Measurements from ENCODE around the gene AHSG. TPM values are rescaled to one million over a fixed set of nuclear protein-coding genes. Genes with fewer than 3 reads are reported as not detected.
"Not testable (repeated sequence)": the region's sequence is repeated elsewhere in the genome, so short reads cannot be mapped to it uniquely, and the experiment has no call there.

Gene AHSG
- total RNA-seq, 1 donor from 2014 or later, result not detected

DNA sequence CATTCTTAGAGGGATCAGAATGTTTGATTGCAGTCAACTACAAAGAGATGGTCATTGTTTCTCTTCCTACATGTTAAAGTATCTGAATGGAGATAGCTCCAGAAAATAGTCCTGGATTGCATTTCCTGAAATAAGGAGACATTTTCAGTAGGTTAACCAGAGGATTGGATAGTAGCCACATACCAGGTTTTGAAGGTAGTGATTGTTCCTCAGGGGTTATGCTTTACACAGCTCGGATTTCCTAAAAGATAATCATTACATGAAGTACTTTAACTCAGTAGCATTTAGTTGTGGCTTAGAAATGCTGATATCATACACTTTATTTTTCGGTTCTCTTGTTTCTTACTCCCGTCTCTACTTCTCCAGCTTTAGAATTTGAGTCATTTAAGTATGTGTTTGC, 32.1 kb upstream of the AHSG start:
- Mint-ChIP-seq H3K27me3 (ENCODE audit: unreplicated experiment) (no peaks in the 10 kb centered on the region), H3K27ac (ENCODE audit: unreplicated experiment) (no peak overlapping the region), H3K9me3 (ENCODE audit: unreplicated experiment) (no peaks in the 10 kb centered on the region), H3K4me3 (ENCODE audit: unreplicated experiment) (no peak overlapping the region), H3K4me1 (ENCODE audit: unreplicated experiment) (no peaks in the 10 kb centered on the region), H3K36me3 (ENCODE audit: unreplicated experiment) (peaks cover 59% of the 10 kb centered on the region)
- TF ChIP-seq, protein P1, sequence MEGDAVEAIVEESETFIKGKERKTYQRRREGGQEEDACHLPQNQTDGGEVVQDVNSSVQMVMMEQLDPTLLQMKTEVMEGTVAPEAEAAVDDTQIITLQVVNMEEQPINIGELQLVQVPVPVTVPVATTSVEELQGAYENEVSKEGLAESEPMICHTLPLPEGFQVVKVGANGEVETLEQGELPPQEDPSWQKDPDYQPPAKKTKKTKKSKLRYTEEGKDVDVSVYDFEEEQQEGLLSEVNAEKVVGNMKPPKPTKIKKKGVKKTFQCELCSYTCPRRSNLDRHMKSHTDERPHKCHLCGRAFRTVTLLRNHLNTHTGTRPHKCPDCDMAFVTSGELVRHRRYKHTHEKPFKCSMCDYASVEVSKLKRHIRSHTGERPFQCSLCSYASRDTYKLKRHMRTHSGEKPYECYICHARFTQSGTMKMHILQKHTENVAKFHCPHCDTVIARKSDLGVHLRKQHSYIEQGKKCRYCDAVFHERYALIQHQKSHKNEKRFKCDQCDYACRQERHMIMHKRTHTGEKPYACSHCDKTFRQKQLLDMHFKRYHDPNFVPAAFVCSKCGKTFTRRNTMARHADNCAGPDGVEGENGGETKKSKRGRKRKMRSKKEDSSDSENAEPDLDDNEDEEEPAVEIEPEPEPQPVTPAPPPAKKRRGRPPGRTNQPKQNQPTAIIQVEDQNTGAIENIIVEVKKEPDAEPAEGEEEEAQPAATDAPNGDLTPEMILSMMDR (IDR thresholded peaks at IDR 0.05), result no peak
- no peak for DNase-seq (ENCODE audit: extremely low spot score, unreplicated experiment)

DNA sequence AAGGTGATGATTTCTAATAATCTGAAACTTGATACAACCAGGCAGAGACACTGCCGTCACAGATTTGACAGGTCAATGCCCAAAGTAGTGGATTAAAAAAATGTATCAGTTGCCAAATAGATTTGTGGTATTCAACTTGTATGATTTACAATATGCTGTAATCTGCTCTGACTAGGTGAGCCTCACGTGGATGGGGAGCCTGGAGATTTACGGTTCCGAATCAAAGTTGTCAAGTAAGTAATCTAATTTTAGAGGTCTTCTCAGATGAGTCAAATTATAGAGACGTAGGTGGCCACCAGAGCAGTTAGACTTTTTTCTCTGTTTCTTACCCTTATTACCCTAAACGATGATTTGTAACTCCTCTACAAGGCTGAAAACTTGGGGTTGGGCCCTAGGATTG, 30.3 kb upstream of the AHSG start:
- H3K4me3 Mint-ChIP-seq (ENCODE audit: unreplicated experiment), result no peak overlapping the region
- no peak for DNase-seq (ENCODE audit: extremely low spot score, unreplicated experiment)
- no peaks in the 10 kb centered on the region for H3K27me3 Mint-ChIP-seq (ENCODE audit: unreplicated experiment)
- no peaks in the 10 kb centered on the region for H3K4me1 Mint-ChIP-seq (ENCODE audit: unreplicated experiment)
- no peaks in the 10 kb centered on the region for H3K9me3 Mint-ChIP-seq (ENCODE audit: unreplicated experiment)
- no peak overlapping the region for H3K27ac Mint-ChIP-seq (ENCODE audit: unreplicated experiment)
- H3K36me3 Mint-ChIP-seq (ENCODE audit: unreplicated experiment), result peaks cover 51% of the 10 kb centered on the region
- TF ChIP-seq, protein P1 (IDR thresholded peaks at IDR 0.05), result no peak

DNA sequence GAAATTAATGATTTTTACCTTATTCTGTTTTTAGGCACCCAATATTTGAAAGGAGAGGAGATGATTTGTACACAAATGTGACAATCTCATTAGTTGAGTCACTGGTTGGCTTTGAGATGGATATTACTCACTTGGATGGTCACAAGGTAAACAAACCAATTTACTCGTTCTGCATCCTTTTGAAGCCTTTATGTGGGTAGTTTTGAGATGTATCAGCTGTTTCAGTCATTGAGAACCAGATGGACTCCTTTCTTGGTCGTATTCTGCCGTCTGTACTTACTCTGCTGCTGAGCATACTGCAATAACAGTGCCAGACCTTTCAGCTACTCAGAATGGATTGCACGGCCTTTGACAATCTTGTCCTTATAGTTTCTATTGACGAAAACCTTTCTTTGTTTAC, 29.0 kb upstream of the AHSG start:
- no peaks in the 10 kb centered on the region for H3K9me3 Mint-ChIP-seq (ENCODE audit: unreplicated experiment)
- peaks cover 47% of the 10 kb centered on the region for H3K36me3 Mint-ChIP-seq (ENCODE audit: unreplicated experiment)
- no peak overlapping the region for H3K4me3 Mint-ChIP-seq (ENCODE audit: unreplicated experiment)
- no peaks in the 10 kb centered on the region for H3K4me1 Mint-ChIP-seq (ENCODE audit: unreplicated experiment)
- no peak overlapping the region for H3K27ac Mint-ChIP-seq (ENCODE audit: unreplicated experiment)
- no peak for DNase-seq (ENCODE audit: extremely low spot score, unreplicated experiment)
- TF ChIP-seq, protein P1 (IDR thresholded peaks at IDR 0.05), result no peak
- H3K27me3 Mint-ChIP-seq (ENCODE audit: unreplicated experiment), result no peaks in the 10 kb centered on the region

DNA sequence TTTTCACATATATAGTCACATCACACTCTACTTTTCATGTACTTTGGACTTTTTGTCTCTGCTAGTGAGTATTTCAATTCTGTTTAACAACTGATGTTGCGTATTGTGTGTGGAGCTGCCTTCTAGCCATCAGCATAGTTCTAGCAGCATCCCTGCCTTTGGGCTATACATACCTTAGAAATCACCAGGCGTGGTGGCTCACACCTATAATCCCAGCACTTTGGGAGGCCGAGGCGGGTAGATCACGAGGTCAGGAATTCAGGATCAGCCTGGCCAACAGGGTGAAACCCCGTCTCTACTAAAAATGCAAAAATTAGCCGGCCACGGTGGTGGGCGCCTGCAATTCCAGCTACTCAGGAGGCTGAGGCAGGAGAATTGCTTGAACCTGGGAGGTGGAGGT, 26.6 kb upstream of the AHSG start:
- H3K36me3 Mint-ChIP-seq (ENCODE audit: unreplicated experiment), result peaks cover 39% of the 10 kb centered on the region
- H3K4me3 Mint-ChIP-seq (ENCODE audit: unreplicated experiment); H3K4me1 Mint-ChIP-seq (ENCODE audit: unreplicated experiment); DNase-seq (ENCODE audit: extremely low spot score, unreplicated experiment); H3K27me3 Mint-ChIP-seq (ENCODE audit: unreplicated experiment); H3K27ac Mint-ChIP-seq (ENCODE audit: unreplicated experiment); H3K9me3 Mint-ChIP-seq (ENCODE audit: unreplicated experiment): not testable (repeated sequence)

DNA sequence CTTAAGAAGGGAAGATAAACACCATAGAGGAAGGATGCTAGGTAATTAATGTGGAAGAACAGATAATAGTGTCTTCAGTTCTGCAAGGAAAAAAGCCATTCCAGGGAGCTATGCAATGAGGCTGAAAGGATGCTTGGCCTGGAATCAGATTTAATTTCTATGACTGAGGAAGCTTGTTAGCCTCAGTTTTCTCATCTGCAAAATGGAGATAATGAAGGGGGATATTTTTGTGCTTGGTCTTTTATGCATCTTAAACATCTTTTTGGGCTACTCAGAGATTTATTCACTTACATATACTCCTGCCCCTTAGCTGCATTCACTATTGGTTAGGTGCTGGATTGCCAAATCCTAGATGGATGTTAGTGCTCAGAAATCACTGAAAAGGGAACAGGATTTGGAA, 25.7 kb upstream of the AHSG start:
- Mint-ChIP-seq H3K4me1 (ENCODE audit: unreplicated experiment) (no peaks in the 10 kb centered on the region), H3K9me3 (ENCODE audit: unreplicated experiment) (no peaks in the 10 kb centered on the region), H3K4me3 (ENCODE audit: unreplicated experiment) (no peak overlapping the region), H3K27me3 (ENCODE audit: unreplicated experiment) (no peaks in the 10 kb centered on the region), H3K27ac (ENCODE audit: unreplicated experiment) (no peak overlapping the region), H3K36me3 (ENCODE audit: unreplicated experiment) (peaks cover 32% of the 10 kb centered on the region)
- no peak for DNase-seq (ENCODE audit: extremely low spot score, unreplicated experiment)
- TF ChIP-seq, protein P1 (IDR thresholded peaks at IDR 0.05), result no peak

DNA sequence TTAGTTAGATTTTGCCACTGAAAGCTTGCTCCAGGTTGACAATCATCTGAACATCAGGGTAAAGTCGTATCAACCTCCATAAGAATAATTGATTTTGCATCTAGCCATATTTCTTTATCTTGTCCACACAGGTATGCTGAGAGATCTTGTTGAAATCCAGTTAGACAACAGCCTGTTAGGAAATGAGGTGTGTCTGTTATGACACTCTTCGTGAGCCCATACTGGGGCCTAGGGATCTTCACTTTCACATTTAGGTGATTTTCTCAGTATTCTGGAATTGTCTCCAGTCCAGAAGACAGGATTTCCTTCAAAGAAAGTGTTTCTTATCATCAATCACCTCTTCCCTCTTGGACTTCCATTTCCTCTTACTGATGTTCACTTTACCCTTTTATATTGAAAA, 24.2 kb upstream of the AHSG start:
- peaks cover 20% of the 10 kb centered on the region for H3K36me3 Mint-ChIP-seq (ENCODE audit: unreplicated experiment)
- no peak for DNase-seq (ENCODE audit: extremely low spot score, unreplicated experiment)

More for the DNA sequence above, 24.2 kb upstream of the AHSG start:
- no peaks in the 10 kb centered on the region for H3K27me3 Mint-ChIP-seq (ENCODE audit: unreplicated experiment)
- no peak overlapping the region for H3K27ac Mint-ChIP-seq (ENCODE audit: unreplicated experiment)
- TF ChIP-seq, protein P1 (IDR thresholded peaks at IDR 0.05), result no peak
- no peaks in the 10 kb centered on the region for H3K4me1 Mint-ChIP-seq (ENCODE audit: unreplicated experiment)
- H3K9me3 Mint-ChIP-seq (ENCODE audit: unreplicated experiment), result no peaks in the 10 kb centered on the region
- H3K4me3 Mint-ChIP-seq (ENCODE audit: unreplicated experiment), result no peak overlapping the region
